GM21737 (cell line): ENCODE data around the gene KRTAP5-9.
"Not testable (repeated sequence)": the region's sequence is repeated elsewhere in the genome, so short reads cannot be mapped to it uniquely, and the experiment has no call there.

Experiments used
- ATAC-seq: cut with Tn5 transposase; IDR thresholded peaks from one replicate; pipeline ENCODE4 v1.9.1; 2021; ENCODE audit warnings: mild to moderate bottlenecking, moderate library complexity; ENCODE audit not compliant: unreplicated experiment

The KRTAP5-9 gene

DNA sequence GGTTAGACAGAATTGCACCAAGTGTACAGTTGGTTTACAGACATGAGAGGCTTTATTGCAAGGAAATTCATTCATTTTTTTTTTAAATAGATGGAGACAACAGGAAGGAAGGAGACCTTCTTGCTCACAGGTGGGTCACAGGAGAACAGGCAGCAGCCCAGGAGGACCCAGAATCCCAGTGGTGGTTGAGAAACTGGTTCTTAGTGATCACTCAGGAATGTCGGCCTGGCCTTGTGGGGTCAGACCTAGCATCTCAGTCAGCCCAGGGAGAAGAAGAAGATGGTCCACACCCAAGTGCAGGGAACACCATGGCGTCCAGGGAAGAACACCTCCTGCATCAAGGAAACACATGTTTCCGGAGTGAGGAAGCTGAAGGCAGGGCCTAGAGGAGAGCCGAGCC lies 33.6 kb downstream of the KRTAP5-9 start:
- no peak for ATAC-seq

DNA sequence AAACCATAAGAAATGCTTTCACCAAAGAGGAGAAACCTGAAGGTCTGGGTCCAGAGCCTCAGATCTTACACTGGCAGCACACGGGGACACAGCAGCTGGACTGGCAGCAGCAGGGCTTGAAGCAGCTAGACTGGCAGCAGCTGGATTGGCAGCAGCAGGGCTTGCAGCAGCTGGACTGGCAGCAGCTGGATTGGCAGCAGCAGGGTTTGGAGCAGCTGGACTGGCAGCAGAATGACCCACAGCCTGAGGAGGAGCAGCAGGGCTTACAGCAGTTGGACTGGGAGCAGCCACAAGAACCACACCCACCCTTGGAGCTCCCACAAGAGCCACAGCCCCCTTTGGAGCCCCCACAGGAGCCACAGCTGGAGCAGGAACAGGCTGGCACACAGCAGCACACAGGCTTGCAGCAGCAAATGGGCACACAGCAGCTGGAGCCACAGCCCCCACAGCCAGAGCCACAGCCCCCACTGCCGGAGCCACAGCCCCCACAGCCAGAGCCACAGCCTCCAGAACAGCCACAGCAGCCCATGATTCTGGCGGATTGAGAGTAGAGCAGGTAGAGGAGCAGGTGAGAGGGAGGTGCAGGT lies 34.2 kb downstream of the KRTAP5-9 start, which contains the start of gene KRTAP5-11:
TSS of gene KRTAP5-11 (minus strand) at position 567 of the 587 bp plus-strand sequence. CDS start at position 529, 38 bp downstream.
- ATAC-seq, result no peak

- ATAC-seq, result not testable (repeated sequence)
Observed at GRCh38 chr11:71582969-71583368, 34.7 kb downstream of the KRTAP5-9 start.

GRCh38 chr11:71585673-71586072 lies 37.5 kb downstream of the KRTAP5-9 start:
- ATAC-seq, result not testable (repeated sequence)

- not testable (repeated sequence) for ATAC-seq
Observed at GRCh38 chr11:71588314-71588713, 40.1 kb downstream of the KRTAP5-9 start.

- not testable (repeated sequence) for ATAC-seq
Observed at GRCh38 chr11:71588822-71589545, 40.8 kb downstream of the KRTAP5-9 start.

- ATAC-seq, result not testable (repeated sequence)
Observed at GRCh38 chr11:71589546-71589920, 41.3 kb downstream of the KRTAP5-9 start.
